ENCODE data around the gene PACS2.

DNA sequence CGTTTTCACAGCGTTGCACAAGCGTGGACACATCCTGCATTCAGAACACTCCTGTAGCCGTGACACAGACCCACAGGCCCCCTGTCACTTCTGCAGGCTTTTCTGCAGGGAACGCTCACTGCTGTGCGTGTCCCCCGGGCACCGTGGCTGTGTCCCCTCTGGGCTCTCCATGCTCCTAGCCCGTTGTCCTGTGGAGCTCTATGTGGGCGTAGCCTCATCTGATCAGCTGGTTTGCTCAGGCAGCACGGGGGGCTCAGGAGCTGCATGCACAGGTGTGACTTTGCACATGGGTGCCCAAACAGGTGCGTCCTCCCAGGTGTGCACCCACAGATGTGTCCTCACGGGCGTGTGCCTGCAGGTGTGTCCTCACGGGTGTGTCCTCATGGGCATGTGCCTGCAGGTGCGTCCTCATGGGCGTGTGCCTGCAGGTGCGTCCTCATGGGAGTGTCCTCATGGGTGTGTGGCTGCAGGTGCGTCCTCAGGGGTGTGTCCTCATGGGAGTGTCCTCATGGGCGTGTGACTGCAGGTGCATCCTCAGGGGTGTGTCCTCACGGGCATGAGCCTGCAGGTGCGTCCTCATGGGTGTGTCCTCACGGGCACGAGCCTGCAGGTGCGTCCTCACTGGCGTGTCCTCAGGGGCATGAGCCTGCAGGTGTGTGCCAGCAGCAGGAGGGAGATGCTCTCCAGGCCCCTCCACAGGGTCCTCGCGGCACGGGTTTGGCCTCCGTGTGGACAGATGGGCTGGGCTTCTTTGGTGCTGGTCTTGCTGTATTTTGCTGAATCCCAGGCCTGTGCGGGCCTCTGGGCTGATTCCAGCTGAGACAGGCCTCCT, 122.6 kb downstream of the PACS2 start:
- TF ChIP-seq, protein P1, sequence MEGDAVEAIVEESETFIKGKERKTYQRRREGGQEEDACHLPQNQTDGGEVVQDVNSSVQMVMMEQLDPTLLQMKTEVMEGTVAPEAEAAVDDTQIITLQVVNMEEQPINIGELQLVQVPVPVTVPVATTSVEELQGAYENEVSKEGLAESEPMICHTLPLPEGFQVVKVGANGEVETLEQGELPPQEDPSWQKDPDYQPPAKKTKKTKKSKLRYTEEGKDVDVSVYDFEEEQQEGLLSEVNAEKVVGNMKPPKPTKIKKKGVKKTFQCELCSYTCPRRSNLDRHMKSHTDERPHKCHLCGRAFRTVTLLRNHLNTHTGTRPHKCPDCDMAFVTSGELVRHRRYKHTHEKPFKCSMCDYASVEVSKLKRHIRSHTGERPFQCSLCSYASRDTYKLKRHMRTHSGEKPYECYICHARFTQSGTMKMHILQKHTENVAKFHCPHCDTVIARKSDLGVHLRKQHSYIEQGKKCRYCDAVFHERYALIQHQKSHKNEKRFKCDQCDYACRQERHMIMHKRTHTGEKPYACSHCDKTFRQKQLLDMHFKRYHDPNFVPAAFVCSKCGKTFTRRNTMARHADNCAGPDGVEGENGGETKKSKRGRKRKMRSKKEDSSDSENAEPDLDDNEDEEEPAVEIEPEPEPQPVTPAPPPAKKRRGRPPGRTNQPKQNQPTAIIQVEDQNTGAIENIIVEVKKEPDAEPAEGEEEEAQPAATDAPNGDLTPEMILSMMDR (IDR thresholded peaks at IDR 0.05) = no peak
- TF ChIP-seq POLR2A (IDR thresholded peaks at IDR 0.05) = no peak

All from breast epithelium (tissue), 3 donors.